B cell (primary cell): ENCODE data around the gene TNIK. TPM values are rescaled to one million over a fixed set of nuclear protein-coding genes. Genes with fewer than 3 reads are reported as not detected.

Source experiments
- ATAC-seq: fragments of 200-7000 bp; cut with Tn5 transposase; one replicate; pipeline ENCODE4 v1.10.0; 2021; ENCODE audit warnings: low read depth, mild to moderate bottlenecking, moderate number of reproducible peaks, moderate library complexity
- CTCF ChIA-PET: fragments of 350-600 bp; sonication (Branson Sonifier 250); formaldehyde crosslinking; loops from one replicate; lab custom pipeline; 2021; ENCODE audit warnings: antibody characterized with exemption, inconsistent platforms; lab: Charles Lee
- POLR2A ChIA-PET: fragments of 350-600 bp; sonication (Branson Sonifier 250); formaldehyde crosslinking; loops from one replicate; lab custom pipeline; 2021; ENCODE audit warnings: antibody characterized with exemption; lab: Charles Lee
- DNase-seq: peaks from one replicate; pipeline ENCODE4 v3.0.0; 2013
- H2AFZ ChIP-seq: 2 replicates; pipeline ENCODE4 v1.6.1; 2012; ENCODE audit warnings: mild to moderate bottlenecking, low read depth, low read length; ENCODE audit not compliant: insufficient read depth, poor library complexity, severe bottlenecking
- H3K27ac ChIP-seq, 2 donors: 1 replicate in 1 of 2; 2 replicates in 1 of 2; pipeline ENCODE4 v1.5.1; 2012 to 2013; ENCODE audit warnings: low read length in 2 of 2, mild to moderate bottlenecking in 2 of 2, moderate library complexity in 1 of 2
- H3K27me3 ChIP-seq, 4 experiments: fragments of 200-600 bp in 1 of 4; sonication (generic) in 1 of 4; replicated peaks in 1 of 4; 1 replicate in 2 of 4; 2 replicates in 2 of 4; pipeline versions ENCODE4 v1.6.1 to v1.7.0; 2013 to 2016; ENCODE audit warnings: low read length in 3 of 4, mild to moderate bottlenecking in 2 of 4, mixed read lengths in 1 of 4, moderate library complexity in 1 of 4; ENCODE audit not compliant: insufficient read depth in 4 of 4, control insufficient read depth in 3 of 4; ENCODE audit errors: control extremely low read depth in 1 of 4
- H3K36me3 ChIP-seq, 2 experiments: replicated peaks in 1 of 2; 1 replicate in 1 of 2; 2 replicates in 1 of 2; pipeline versions ENCODE4 v1.6.1 to v1.7.1; 2013; ENCODE audit warnings: low read length in 1 of 2; ENCODE audit not compliant: insufficient read depth in 2 of 2, control insufficient read depth in 1 of 2; ENCODE audit errors: control extremely low read depth in 1 of 2, extremely low read depth in 1 of 2
- H3K4me1 ChIP-seq, 2 donors: fragments of 200-600 bp in 1 of 2; sonication (generic) in 1 of 2; 1 replicate in 1 of 2; 2 replicates in 1 of 2; pipeline versions ENCODE4 v1.5.1 to v1.6.1; 2013 to 2017; ENCODE audit warnings: low read length in 2 of 2; ENCODE audit not compliant: control insufficient read depth in 2 of 2, insufficient read depth in 2 of 2
- H3K4me2 ChIP-seq: replicated peaks from 2 replicates; pipeline ENCODE3; 2012; ENCODE audit warnings: mild to moderate bottlenecking, low read depth, low read length; ENCODE audit not compliant: poor library complexity, severe bottlenecking
- H3K4me3 ChIP-seq, 5 experiments: fragments of 200-600 bp in 1 of 5; sonication (generic) in 1 of 5; 1 replicate in 3 of 5; 2 replicates in 2 of 5; pipeline versions ENCODE4 v1.5.1 to v1.7.0; 2011 to 2016; ENCODE audit warnings: low read length in 4 of 5, mild to moderate bottlenecking in 4 of 5, low read depth in 2 of 5, control low read depth in 1 of 5, moderate library complexity in 1 of 5; ENCODE audit not compliant: insufficient read depth in 1 of 5; ENCODE audit errors: control extremely low read depth in 1 of 5, extremely low read depth in 1 of 5
- H3K79me2 ChIP-seq: fragments of 200-600 bp; sonication (generic); one replicate; pipeline ENCODE4 v1.6.0; 2016; ENCODE audit warnings: low read length; ENCODE audit not compliant: control insufficient read depth, insufficient read depth
- H3K9ac ChIP-seq: fragments of 200-600 bp; sonication (generic); 2 replicates; pipeline ENCODE4 v1.6.1; 2017; ENCODE audit warnings: mild to moderate bottlenecking, low read length, moderate library complexity
- H3K9me3 ChIP-seq, 3 donors: one replicate each; pipeline versions ENCODE4 v1.6.1 to v1.7.1; 2013; ENCODE audit warnings: low read length in 2 of 3; ENCODE audit not compliant: control insufficient read depth in 2 of 3, insufficient read depth in 1 of 3; ENCODE audit errors: control extremely low read depth in 1 of 3
- H4K20me1 ChIP-seq: 2 replicates; pipeline ENCODE4 v1.6.0; 2012; ENCODE audit warnings: mild to moderate bottlenecking, low read length; ENCODE audit not compliant: insufficient read depth, control insufficient read depth, poor library complexity, severe bottlenecking
- H3K27ac Mint-ChIP-seq: one replicate; pipeline ENCODE4 v1.8.0; 2021; ENCODE audit warnings: mixed read lengths
- H3K27me3 Mint-ChIP-seq: one replicate; pipeline ENCODE4 v1.8.0; 2021; ENCODE audit warnings: mixed read lengths
- H3K4me1 Mint-ChIP-seq: one replicate; pipeline ENCODE4 v1.8.0; 2021; ENCODE audit warnings: mixed read lengths
- H3K4me3 Mint-ChIP-seq: one replicate; pipeline ENCODE4 v1.8.0; 2021; ENCODE audit warnings: mixed read lengths
- H3K9me3 Mint-ChIP-seq: one replicate; pipeline ENCODE4 v1.8.0; 2022; ENCODE audit warnings: mixed read lengths; ENCODE audit not compliant: insufficient read depth
- CTCF ChIP-seq: fragments of 200-600 bp; IDR thresholded peaks from one replicate; pipeline ENCODE4 v1.8.0; 2022; ENCODE audit warnings: antibody characterized with exemption, mild to moderate bottlenecking
- EZH2 ChIP-seq: IDR thresholded peaks from 2 replicates; pipeline ENCODE4 v1.6.1; 2012; ENCODE audit warnings: borderline replicate concordance, low read depth, mild to moderate bottlenecking, moderate library complexity, low read length; ENCODE audit not compliant: insufficient read depth, poor library complexity, severe bottlenecking
- WGBS: methylation state at CpG from one replicate; pipeline ENCODE4 v1.1.5; 2013; ENCODE audit warnings: missing lambda C conversion rate; ENCODE audit not compliant: insufficient coverage; 5-methylcytosine and 5-hydroxymethylcytosine counted together
- intact Hi-C: fragments of 100-400 bp; cut with micrococcal nuclease; formaldehyde crosslinking; loops from one replicate; pipeline ENCODE4 v1.10.0; 2022
- polyA plus RNA-seq: library from polyadenylated mRNA; depleted of rRNA; stranded (reverse); fragments of >200 nt; gene quantifications from 2 replicates; pipeline ENCODE4 v1.2.3, GENCODE V29; 2012
- total RNA-seq, 2 donors: library from RNA; stranded (reverse); fragments of 120-200 nt in 1 of 2; gene quantifications; 1 replicate in 1 of 2; 2 replicates in 1 of 2; pipeline versions ENCODE4 v1.2.3 to v1.2.4, GENCODE V29; 2013 to 2022

Gene TNIK
- total and polyA plus RNA-seq, 2 donors (not counting 1 experiment from before 2014, with no cell fraction given), result 0.66 to 7.7 TPM

- Mint-ChIP-seq H3K9me3 (peaks cover 2% of the 10 kb centered on the region), H3K27ac (no peak overlapping the region), H3K4me3 (no peak overlapping the region), H3K4me1 (no peaks in the 10 kb centered on the region), H3K27me3 (no peaks in the 10 kb centered on the region)
- no peak for TF ChIP-seq CTCF
- TF ChIP-seq EZH2, result no peak
- Histone ChIP-seq H3K4me2 (no peak overlapping the region), H3K9ac (no peak overlapping the region), H3K4me3 (no peak overlapping the region), H3K9me3 (peaks cover 0 to 5% (median 0%) of the 10 kb centered on the region in 3 donors), H3K27me3 (no peaks in the 10 kb centered on the region), H2AFZ (no peak overlapping the region), H3K4me1 (no peaks in the 10 kb centered on the region), H3K79me2 (no peaks in the 10 kb centered on the region), H3K27ac (no peak overlapping the region), H4K20me1 (no peaks in the 10 kb centered on the region), H3K36me3 (no peaks in the 10 kb centered on the region)
- ChIA-PET POLR2A (no interaction called here), CTCF (no interaction called here)
- intact Hi-C loops, result no loop called here
- DNase-seq (no peak), ATAC-seq (no peak)
These were observed 232.8 kb downstream of the TNIK start for GRCh38 chr3:171227359-171227758.

GRCh38 chr3:171226794-171227193, 233.4 kb downstream of the TNIK start:
- Histone ChIP-seq H3K36me3 (no peaks in the 10 kb centered on the region), H3K9ac (no peak overlapping the region), H3K4me3 (no peak overlapping the region), H3K4me2 (no peak overlapping the region), H3K9me3 (peaks cover 0 to 5% (median 0%) of the 10 kb centered on the region in 3 donors), H2AFZ (no peak overlapping the region), H4K20me1 (no peaks in the 10 kb centered on the region), H3K27ac (no peak overlapping the region), H3K27me3 (no peaks in the 10 kb centered on the region), H3K79me2 (no peaks in the 10 kb centered on the region), H3K4me1 (no peaks in the 10 kb centered on the region)
- ChIA-PET CTCF (no interaction called here), POLR2A (no interaction called here)
- Mint-ChIP-seq H3K27ac (no peak overlapping the region), H3K4me3 (no peak overlapping the region), H3K27me3 (no peaks in the 10 kb centered on the region), H3K9me3 (peaks cover 2% of the 10 kb centered on the region), H3K4me1 (no peaks in the 10 kb centered on the region)
- DNase-seq (no peak), ATAC-seq (no peak)
- intact Hi-C loops, result no loop called here
- TF ChIP-seq EZH2, result no peak
- TF ChIP-seq CTCF, result no peak
- no CpG with 5 or more reads among the region's 2 CpGs for WGBS
